NCI-H146 treated with DMSO at 0.1 percent for 48 hours (cell line): ENCODE measurements around the gene TPSB2.
"Not testable (repeated sequence)": the region's sequence is repeated elsewhere in the genome, so short reads cannot be mapped to it uniquely, and the experiment has no call there.

Experiments used
- DNase-seq: peaks from one replicate; lab custom pipeline; 2025; ENCODE audit not compliant: unreplicated experiment; lab: John Stamatoyannopoulos, UW

TPSB2 gene

DNA sequence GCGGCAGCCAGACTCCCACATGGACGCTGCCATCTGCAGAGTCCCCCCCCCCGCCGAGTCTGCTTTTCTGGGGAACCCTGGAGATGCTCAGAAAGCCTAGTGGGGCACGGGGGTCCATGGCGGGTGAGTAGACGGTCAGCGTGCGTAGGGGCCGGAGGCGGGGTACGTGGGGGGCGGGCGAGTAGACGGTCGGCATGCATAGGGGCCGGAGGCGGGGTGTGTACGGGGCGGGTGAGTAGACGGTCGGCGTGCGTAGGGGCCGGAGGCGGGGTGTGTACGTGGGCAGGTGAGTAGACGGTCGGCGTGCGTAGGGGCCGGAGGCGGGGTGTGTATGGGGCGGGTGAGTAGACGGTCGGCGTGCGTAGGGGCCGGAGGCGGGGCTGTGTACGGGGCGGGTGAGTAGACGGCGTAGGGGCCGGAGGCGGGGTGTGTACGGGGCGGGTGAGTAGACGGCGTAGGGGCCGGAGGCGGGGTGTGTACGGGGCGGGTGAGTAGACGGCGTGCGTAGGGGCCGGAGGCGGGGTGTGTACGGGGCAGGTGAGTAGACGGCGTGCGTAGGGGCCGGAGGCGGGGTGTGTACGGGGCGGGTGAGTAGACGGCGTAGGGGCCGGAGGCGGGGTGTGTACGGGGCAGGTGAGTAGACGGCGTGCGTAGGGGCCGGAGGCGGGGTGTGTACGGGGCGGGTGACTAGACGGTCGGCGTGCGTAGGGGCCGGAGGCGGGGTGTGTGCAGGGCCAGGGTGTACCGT lies 44.4 kb downstream of the TPSB2 start:
- not testable (repeated sequence) for DNase-seq

DNA sequence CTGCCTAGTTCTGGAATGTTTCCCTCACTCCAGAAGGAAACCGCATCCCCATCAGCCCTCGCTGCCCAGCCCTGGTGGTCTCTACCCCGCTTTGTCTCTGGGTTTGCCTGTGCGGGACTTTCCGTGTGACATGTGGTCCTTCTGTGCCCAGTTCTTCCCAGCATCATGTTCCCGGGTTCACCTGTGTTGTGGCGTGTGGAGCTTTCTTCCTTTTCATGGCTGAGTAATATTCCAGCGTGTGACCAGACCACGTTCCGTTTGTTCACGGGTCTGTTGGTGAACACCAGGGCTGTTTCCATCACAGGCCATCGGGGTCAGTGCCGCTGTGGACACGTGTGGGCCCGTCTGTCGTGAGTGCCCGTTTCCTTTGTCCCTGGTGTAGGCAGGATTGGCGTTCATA lies 45.0 kb downstream of the TPSB2 start:
- DNase-seq, result no peak

DNA sequence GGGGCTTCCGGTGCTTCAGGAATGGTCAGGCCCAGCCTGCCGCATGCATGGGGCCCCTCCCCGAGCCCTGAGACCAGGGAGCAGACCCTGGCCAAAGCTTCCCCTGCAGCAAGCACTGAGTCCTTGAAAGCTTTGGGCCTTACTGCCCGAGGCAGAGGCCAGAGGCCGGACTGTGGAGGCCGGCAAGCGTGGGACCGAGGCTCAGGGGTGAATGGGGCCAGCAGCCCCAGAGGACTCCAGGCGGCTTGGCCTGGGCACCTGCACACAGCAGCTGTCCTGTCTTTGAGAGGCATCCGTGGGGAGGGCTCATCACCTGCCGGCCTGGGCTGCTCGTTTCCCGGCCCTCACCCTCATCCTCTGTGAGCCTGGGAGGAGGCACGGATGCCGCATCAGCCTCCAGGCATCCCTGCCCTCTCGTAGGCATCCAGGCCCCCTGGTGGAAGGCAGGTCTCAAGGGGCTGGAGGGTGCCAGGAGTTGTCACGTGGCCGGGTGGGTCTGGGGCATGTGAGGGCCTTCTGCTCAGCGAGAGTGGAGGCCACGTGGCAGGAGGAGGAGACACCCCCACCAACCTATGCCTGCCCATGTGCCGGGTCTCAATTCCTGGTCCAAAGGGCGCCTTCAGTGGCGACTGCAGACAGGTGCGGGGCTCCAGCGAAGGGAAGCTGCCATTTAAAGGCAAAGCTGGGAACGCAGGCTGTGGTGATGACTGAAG lies 45.7 kb downstream of the TPSB2 start:
- no peak for DNase-seq

DNA sequence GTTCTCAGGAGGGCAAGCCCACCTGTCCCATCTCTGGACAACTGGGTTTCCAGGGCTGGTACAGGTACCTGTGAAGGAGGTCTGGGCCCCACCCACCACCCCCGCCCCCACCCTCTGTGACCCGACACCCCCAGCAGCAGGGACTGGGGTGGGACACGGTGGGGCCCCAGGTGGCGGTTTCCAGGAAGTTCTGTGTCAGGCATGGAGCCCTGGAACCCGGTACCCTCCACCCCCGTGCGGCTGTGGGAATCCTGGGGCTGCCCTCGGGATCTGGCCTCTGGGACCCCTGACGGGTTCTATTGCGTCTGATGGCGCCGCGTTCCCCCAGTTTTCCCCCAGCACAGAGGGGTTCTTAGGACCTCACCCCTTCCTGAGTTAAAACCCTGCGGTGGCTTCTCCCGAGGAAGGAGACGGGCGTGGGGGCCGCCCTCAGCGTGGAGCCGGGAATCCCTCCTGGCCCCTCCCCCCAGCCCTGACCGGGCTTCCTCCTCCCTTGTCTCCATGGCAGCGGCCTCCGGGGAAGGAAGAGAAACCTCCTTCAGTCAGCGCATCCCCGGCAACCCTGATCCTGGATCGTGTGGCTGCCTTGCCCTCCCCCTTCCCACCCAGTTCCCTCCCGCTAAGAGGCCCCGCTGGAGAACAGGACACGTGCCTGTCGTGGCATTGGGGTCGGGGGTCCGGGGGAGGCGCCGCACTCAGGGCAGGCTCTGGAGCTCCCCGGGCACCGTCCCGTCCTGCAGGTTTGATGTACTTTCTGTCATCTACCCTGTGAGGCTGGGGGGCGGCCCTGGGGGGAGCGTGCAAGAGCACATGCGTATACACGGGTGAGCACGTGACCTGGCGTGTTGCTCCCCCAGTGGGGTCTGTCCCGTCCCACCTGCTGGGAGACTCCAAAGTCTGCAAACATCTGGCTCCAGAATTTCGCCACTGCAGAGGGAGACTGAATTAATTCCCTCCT lies 46.8 kb downstream of the TPSB2 start:
- DNase-seq, result no peak

DNA sequence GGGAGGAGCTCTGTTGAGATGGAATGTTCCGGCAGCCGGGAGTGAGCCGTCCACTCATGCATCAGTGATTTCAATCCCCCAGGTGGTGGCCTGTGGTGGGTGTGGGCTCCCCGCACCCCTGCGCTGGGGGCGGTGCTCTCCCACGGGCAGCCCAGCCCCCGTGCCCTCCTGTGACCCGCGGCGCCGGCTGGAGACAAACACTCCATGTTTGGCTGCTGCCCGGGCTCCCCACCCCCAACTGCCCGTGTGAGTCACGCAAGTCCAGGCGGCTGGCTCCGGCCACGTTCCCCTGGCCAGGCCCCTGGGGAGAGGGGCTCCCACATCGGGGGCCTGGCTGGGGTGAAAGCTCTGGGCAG lies 47.7 kb downstream of the TPSB2 start:
- DNase-seq, result no peak

DNA sequence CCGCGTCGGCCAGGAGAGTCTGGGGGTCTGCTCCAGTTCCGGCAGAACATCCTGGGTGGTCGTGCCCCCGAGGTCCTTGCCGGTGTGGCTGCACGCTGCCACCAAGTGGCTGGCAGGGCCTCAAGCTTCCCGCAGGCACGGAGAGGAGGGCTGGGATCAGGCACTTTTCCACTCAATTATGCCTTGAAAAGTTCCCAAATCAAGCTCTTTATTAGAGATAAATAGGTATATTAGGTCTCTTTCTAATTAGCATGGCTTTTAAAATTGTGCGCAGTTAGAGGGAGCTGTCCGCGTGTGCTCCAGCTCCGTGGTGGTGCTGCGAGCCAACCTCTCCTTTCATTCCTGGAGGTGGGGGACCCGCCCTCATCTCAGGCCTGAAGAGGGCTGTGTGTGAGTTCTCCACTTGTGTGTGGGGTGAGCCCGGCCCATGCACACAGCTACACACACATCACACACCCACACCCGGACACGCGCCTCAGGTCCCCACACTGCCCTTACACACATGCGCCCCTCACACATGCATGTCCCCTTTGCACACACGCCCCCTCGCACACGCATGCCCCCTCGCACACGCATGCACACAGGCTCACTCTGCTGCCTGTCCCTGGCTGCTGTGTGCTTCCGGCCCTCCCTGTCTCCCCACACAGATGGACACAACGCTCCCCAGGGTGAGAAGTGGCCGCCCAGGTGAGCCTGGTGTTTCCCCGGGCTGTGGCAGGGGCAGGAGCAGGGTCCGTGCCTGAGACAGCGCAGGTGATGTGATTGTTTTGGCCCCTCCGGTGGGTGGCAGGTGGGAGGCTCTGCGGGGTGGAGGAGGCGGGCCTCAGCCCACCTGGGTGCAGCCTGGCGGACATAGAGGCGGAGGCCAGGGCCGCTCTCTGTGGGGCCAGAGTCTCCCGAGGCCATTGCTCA lies 48.3 kb downstream of the TPSB2 start:
- no peak for DNase-seq

DNA sequence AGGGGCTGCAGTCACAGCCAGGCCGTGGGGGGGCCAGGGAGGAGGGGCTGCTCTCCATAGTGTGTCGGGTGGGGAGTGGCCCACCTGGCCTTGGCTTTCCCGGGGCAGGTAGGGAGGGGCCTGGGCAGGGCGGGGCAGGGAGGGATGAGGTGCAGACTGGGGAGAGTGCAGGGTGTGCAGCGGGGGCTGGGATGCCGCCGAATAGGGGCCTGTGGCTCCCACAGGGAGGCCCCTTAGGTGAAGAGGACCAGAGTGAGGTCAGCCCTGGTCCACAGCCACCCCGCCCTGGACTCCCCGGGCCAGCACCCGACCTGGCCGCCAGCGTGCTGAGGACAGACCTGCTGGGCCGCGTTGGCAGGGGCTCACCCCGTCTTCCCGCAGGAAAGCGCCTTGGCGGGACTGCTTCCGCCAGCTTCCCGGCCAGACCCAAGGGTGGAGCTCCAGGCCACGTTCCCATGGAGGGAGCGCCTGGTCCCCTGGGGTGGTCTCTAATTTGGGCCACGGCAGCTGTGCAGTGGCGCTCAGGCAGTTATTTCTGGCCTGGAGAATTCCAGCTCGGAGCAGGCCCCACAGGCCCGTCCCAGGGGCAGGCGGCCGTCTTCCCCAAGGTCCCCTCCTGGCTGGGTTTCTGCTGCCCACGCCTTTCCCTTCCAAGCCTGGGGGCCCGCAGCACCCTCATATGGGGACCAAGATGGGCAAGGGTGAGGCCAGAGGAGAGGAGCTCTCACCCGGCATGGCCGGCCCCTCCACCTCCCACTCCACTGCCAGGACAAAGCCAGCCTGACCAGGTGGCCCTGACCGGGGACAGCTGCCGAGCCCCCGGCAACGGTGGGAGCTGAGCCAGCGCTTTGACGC lies 49.2 kb downstream of the TPSB2 start:
- DNase-seq, result no peak
